ENCODE measurements around the gene BUD23. TPM values are rescaled to one million over a fixed set of nuclear protein-coding genes. Genes with fewer than 3 reads are reported as not detected.

BUD23 gene
- total and polyA plus RNA-seq, 9 of the 15 experiments (the other 6 are each of a cell fraction or from before 2014, with no cell fraction given) = 79.5 to 270 (median 150) TPM

GRCh38 chr7:73690646-73691045, 7.2 kb downstream of the BUD23 start:
- BruUV-seq (replicated peaks) = no TSS peak
- ATAC-seq (no peak), DNase-seq (ENCODE audit: extremely low read depth in 1 of 4, low spot score in 3 of 4) (no peak), FAIRE-seq (no peak)
- Histone ChIP-seq H2AFZ (ENCODE audit: low read depth, low read length) (no peak overlapping the region), H3K4me2 (ENCODE audit: insufficient read depth, low read length) (no peak overlapping the region), H3K9me1 (ENCODE audit: control insufficient read depth, insufficient read depth, low read length) (no peaks in the 10 kb centered on the region), H3K9me3 (replicated peaks; ENCODE audit: control insufficient read depth, insufficient read depth, low read depth, low read length) (no peaks in the 10 kb centered on the region), H3K4me1 (replicated peaks in 1 of 2; ENCODE audit: control insufficient read depth in 2 of 2, insufficient read depth in 2 of 2, low read length in 2 of 2) (peaks cover 0 to 3% of the 10 kb centered on the region in 2 experiments; a peak in 1 of 5 replicates), H3K27me3 (ENCODE audit: control insufficient read depth in 2 of 2, insufficient read depth in 2 of 2, low read length in 2 of 2) (no peaks in the 10 kb centered on the region; a peak in 1 of 5 replicates), H3K79me2 (ENCODE audit: control insufficient read depth, insufficient read depth, low read length) (peaks cover 23% of the 10 kb centered on the region), H4K20me1 (replicated peaks; ENCODE audit: control insufficient read depth, insufficient read depth, low read length) (0 out of 2 replicates have a peak, but pooled peaks cover 8% of the 10 kb centered on the region), H3K36me3 (ENCODE audit: control insufficient read depth, insufficient read depth, low read length) (peaks cover 97% of the 10 kb centered on the region), H3K27ac (ENCODE audit: extremely low read depth, low read depth, low read length) (no peak overlapping the region), H3K9ac (ENCODE audit: insufficient read depth in 1 of 2, low read depth in 2 of 2, low read length in 2 of 2) (no peak overlapping the region), H3K4me3 (no peak overlapping the region)
- whole genome bisulfite sequencing (ENCODE audit: insufficient coverage, low coverage, missing lambda C conversion rate) = 81% methylated on average over 7 of the region's 7 CpGs
- POLR2A ChIA-PET = interaction anchor here (0.8 to 1.6 kb wide), 4 partner anchors 10 to 66 kb away, joined by 3 to 10 read pairs (median 6); partner anchors contain the start of gene MLXIPL
- in situ Hi-C loops (cut with MboI) = no loop called here
- intact Hi-C loops (cut with micrococcal nuclease) = no loop called here
- peak; percentile 67 for TF ChIP-seq ZNF121 (CRISPR knock-in tag; conservative IDR thresholded peaks at IDR 0.05)
- no peak for TF ChIP-seq CCAR2 (IDR thresholded peaks at IDR 0.05; ENCODE audit: low read depth, low read length)
- CTCF ChIA-PET (ENCODE audit: low intra/inter-chr PET ratio) = no interaction called here

GRCh38 chr7:73696372-73696771, 13.0 kb downstream of the BUD23 start:
- CTCF ChIA-PET (ENCODE audit: low intra/inter-chr PET ratio) = interaction anchor here (0.7 kb wide), 1 partner anchor 159 kb away, joined by 3 read pairs; no protein-coding TSS in a partner anchor
- Histone ChIP-seq H3K79me2 (ENCODE audit: control insufficient read depth, insufficient read depth, low read length) (no peaks in the 10 kb centered on the region), H3K9ac (ENCODE audit: insufficient read depth in 1 of 2, low read depth in 2 of 2, low read length in 2 of 2) (no peak overlapping the region), H3K4me2 (ENCODE audit: insufficient read depth, low read length) (no peak overlapping the region), H3K27ac (ENCODE audit: extremely low read depth, low read depth, low read length) (no peak overlapping the region), H3K9me3 (replicated peaks; ENCODE audit: control insufficient read depth, insufficient read depth, low read depth, low read length) (no peaks in the 10 kb centered on the region), H3K27me3 (ENCODE audit: control insufficient read depth in 2 of 2, insufficient read depth in 2 of 2, low read length in 2 of 2) (no peaks in the 10 kb centered on the region; a peak in 1 of 5 replicates), H3K36me3 (ENCODE audit: control insufficient read depth, insufficient read depth, low read length) (peaks cover 90% of the 10 kb centered on the region), H3K4me3 (no peak overlapping the region), H3K9me1 (ENCODE audit: control insufficient read depth, insufficient read depth, low read length) (no peaks in the 10 kb centered on the region), H4K20me1 (replicated peaks; ENCODE audit: control insufficient read depth, insufficient read depth, low read length) (peaks cover 13% of the 10 kb centered on the region; the same call in 1 of the 2 replicates), H2AFZ (ENCODE audit: low read depth, low read length) (no peak overlapping the region), H3K4me1 (replicated peaks in 1 of 2; ENCODE audit: control insufficient read depth in 2 of 2, insufficient read depth in 2 of 2, low read length in 2 of 2) (peaks cover 0 to 19% of the 10 kb centered on the region in 2 experiments; a peak in 1 of 5 replicates)
- DNase-seq (ENCODE audit: extremely low read depth in 1 of 4, low spot score in 3 of 4) (no peak), ATAC-seq (no peak), FAIRE-seq (no peak)
- intact Hi-C loops (cut with micrococcal nuclease) = no loop called here
- WGBS (ENCODE audit: insufficient coverage, low coverage, missing lambda C conversion rate) = 84% methylated on average over 4 of the region's 4 CpGs
- in situ Hi-C loops (cut with MboI) = no loop called here
- POLR2A ChIA-PET = interaction anchor here (0.6 to 2.2 kb wide), 8 partner anchors 9 to 163 kb away, joined by 3 to 12 read pairs (median 4); no protein-coding TSS in a partner anchor
- BruUV-seq (replicated peaks) = no TSS peak
- TF ChIP-seq ARID4B (CRISPR knock-in tag; IDR thresholded peaks at IDR 0.05) (no peak), ZFPM2 (CRISPR knock-in tag; IDR thresholded peaks at IDR 0.05) (no peak), TAL1 (IDR thresholded peaks at IDR 0.05) (no peak), TSHZ1 (CRISPR knock-in tag; IDR thresholded peaks at IDR 0.05) (no peak), TAF15 (IDR thresholded peaks at IDR 0.05; ENCODE audit: low read depth, low read length) (no peak), ZNF253 (CRISPR knock-in tag; conservative IDR thresholded peaks at IDR 0.05) (no peak)
